Retinal pigment epithelial cell (primary cell): Measurements from ENCODE around the gene TF.

Experiments
- DNase-seq: peaks from one replicate; pipeline ENCODE4 v3.0.0-alpha.2; 2010; ENCODE audit warnings: low read depth
- H3K4me3 ChIP-seq: 2 replicates; pipeline ENCODE4 v1.5.1; 2011; ENCODE audit warnings: mild to moderate bottlenecking, low read length, control low read depth, moderate library complexity
- TF ChIP-seq, protein P1 (sequence below): conservative IDR thresholded peaks from 2 replicates; pipeline ENCODE4 v1.5.1; 2011; ENCODE audit warnings: low read depth, low read length, control low read depth, inconsistent platforms

Gene TF

DNA sequence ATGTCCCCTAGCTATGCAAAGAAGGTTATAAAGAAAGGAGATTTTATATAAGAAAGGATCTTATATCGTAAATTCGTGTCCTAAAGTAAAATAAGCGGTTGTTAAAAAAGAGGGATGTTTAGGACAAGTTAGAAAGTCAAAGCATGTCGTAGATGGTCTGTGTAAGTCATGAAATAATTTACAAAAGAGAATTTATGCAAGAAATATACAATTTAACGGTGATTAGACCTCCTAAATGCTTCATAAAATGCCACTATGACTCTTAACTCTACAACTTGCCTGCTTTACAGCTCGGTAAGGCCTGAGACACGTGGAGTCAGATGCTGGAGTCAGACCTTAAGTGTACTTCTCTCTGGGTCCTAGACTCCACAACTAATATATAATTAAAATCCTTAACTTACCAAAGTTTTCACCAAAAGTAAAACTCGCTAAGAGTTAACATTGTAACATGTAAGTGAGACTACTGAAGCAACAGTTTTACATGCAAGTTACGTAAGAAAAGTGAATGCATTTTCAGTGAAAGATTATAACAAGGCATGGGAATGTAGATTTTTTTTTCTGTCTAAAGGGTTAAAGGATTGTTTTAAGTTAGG, 46.1 kb downstream of the TF start:
- TF ChIP-seq, protein P1, sequence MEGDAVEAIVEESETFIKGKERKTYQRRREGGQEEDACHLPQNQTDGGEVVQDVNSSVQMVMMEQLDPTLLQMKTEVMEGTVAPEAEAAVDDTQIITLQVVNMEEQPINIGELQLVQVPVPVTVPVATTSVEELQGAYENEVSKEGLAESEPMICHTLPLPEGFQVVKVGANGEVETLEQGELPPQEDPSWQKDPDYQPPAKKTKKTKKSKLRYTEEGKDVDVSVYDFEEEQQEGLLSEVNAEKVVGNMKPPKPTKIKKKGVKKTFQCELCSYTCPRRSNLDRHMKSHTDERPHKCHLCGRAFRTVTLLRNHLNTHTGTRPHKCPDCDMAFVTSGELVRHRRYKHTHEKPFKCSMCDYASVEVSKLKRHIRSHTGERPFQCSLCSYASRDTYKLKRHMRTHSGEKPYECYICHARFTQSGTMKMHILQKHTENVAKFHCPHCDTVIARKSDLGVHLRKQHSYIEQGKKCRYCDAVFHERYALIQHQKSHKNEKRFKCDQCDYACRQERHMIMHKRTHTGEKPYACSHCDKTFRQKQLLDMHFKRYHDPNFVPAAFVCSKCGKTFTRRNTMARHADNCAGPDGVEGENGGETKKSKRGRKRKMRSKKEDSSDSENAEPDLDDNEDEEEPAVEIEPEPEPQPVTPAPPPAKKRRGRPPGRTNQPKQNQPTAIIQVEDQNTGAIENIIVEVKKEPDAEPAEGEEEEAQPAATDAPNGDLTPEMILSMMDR, result no peak
- no peak for DNase-seq
- no peak overlapping the region for H3K4me3 ChIP-seq

DNA sequence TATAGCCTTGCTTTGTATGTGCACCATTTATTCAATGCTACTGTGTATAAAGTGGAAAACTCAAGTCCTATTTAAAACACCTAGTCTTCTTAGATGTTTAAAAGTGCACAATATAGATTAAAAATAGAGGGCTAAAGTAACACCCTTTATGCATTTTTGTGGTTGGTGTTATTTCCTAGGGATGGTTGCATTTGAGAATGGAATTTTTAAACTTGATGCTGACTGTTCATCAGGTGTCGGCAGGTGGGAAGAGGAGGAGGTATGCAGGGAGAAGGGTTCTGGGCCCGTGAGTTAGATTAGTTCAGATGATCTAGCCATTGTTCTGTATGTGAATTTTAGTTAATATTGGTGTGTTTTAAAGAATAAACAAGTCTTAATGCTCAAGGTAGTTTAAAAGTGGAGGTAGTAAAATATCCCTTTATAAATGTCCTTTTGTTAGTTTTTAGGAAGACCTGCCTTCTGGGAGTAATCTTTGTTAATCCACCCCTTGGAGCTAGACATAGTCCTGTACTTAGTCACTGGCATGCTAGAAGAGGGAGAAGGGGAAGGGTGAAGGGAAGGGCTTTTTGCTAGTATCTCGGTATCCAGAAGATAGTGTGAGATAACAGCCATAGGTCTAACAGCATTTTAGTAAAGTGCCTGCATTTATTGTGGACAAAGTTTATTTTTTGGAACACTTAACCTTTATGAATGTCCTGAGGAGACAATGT, 51.4 kb downstream of the TF start:
- TF ChIP-seq, protein P1, result no peak
- H3K4me3 ChIP-seq, result no peak overlapping the region
- no peak for DNase-seq

DNA sequence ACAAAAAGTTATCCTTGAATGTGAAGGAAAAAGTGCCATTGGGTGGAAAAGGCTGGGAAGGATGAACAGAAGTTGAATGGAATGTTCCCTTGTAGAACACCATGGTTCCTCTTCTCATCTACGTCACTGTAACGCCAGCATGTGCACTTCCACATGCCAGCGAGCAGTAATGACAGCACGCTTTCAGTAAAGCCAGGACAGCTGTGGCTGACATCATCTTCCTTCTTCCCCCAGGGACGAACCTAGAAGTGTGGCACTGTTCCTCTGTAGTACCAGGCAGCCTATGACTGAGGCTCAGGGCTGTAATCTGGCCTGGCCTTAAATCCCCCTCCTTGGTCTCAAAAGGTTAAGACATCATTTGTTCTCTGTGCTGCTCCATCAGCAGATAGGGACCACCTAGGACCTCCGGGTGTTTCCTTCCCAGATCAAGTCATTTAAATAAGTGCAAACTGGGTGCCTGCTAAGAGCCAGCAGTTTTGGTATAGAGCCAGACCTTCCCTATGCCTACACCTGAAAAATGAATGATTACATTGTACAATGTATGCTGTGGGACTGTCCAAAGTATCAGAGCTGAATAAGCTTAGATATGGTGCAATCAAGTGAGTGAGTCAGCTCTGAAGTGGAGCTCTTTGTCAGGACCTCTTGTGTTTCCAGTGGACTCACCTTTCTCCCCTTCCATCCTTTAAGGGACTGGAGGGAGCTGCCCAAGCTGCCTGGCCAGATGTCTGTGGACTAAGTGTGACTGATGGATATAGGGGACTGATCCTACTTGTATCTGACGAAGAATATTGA, 53.8 kb downstream of the TF start:
- TF ChIP-seq, protein P1, result no peak
- no peak for DNase-seq

DNA sequence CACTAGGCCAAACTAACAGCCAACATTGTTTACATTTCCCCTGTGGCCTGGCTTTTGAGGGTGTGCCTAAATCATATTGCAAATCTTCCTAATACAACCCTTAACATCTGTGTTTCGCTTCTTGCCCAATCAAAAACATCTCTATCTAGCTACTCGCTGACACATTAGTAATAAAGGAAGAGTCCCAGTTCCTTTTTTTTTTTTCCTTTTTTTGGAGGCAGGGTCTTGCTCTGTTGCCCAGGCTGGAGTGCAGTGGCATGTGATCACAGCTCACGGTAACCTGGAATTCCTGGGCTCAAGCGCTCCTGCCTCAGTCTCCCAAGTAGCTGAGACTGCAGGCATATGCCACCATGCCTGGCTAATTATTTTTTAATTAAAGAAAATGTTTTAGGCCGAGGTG, 57.3 kb downstream of the TF start:
- DNase-seq, result no peak
- TF ChIP-seq, protein P1, result no peak
- H3K4me3 ChIP-seq, result no peak overlapping the region

More for the DNA sequence above, 53.8 kb downstream of the TF start:
- H3K4me3 ChIP-seq, result no peak overlapping the region

DNA sequence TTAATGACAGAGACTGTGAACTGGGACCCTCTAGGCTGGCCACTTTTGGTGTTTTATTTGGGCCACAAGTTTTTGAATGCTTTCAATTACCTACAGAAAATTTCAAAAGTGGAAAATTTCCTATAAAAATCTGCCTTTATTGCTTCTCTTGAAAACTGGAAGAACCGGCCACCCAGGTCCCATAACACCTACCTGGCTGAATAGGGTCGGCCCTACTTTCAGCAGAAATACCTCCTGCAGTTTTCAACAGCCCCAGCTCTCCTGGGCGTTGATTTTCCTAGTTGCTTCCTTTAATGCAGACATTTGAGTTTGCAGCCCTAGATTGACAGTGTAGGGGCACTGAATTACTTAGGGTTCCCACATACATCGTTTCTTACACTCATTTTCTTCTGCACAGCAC, 58.7 kb downstream of the TF start:
- TF ChIP-seq, protein P1, result no peak
- H3K4me3 ChIP-seq, result peak overlapping the region; percentile 94
- no peak for DNase-seq

DNA sequence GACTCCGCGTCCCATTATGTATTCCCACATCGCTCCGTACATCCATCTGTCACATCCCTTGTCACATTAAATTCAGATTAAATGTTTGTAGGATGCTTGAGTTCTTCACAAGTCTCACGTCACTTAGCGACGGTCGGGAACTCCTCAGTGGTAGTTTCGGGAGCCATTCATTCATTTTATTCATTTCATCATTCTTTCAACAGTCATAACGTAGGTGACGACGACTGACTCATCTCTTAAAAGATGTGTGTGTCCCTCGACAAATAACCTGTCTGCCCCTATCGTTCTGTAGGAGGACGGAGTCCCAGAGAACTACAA, 59.1 kb downstream of the TF start:
- TF ChIP-seq, protein P1, result no peak
- no peak for DNase-seq
- H3K4me3 ChIP-seq, result peak overlapping the region; percentile 94
